Measurements from ENCODE around the gene SNX1. TPM values are rescaled to one million over a fixed set of nuclear protein-coding genes. Genes with fewer than 3 reads are reported as not detected.

SNX1 gene
- total RNA-seq, 1 donor from 2014 or later: 15.3 TPM

DNA sequence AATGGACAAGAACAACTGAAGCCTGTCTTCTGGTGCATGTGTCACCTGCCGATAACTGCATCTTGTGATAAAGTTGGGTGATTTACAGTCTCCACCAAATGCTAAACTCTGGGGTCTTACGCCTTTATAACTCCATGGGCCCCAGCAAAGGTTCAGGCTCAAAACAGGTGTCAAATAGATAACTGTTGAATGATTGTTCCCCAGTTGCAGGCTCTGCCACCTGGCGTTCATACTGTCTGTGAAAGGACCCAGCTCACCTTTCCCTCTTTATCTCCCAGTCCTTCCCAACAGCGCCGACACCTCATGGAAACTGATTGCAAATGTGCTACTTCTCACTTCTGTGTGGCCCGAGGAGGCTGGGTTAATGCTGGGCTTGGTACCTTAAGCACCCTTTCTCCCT, 47.5 kb downstream of the SNX1 start:
- no peak for TF ChIP-seq CTCF (conservative IDR thresholded peaks at IDR 0.05; ENCODE audit: low read depth, low read length)
- no peak overlapping the region for H3K4me3 ChIP-seq (ENCODE audit: low read depth, low read length)
- DNase-seq (ENCODE audit: low read depth): no peak

- TF ChIP-seq CTCF (conservative IDR thresholded peaks at IDR 0.05; ENCODE audit: low read depth, low read length): no peak
- no peak overlapping the region for H3K4me3 ChIP-seq (ENCODE audit: low read depth, low read length)
- DNase-seq (ENCODE audit: low read depth): no peak
Observed at GRCh38 chr15:64144192-64144564, 48.4 kb downstream of the SNX1 start.

DNA sequence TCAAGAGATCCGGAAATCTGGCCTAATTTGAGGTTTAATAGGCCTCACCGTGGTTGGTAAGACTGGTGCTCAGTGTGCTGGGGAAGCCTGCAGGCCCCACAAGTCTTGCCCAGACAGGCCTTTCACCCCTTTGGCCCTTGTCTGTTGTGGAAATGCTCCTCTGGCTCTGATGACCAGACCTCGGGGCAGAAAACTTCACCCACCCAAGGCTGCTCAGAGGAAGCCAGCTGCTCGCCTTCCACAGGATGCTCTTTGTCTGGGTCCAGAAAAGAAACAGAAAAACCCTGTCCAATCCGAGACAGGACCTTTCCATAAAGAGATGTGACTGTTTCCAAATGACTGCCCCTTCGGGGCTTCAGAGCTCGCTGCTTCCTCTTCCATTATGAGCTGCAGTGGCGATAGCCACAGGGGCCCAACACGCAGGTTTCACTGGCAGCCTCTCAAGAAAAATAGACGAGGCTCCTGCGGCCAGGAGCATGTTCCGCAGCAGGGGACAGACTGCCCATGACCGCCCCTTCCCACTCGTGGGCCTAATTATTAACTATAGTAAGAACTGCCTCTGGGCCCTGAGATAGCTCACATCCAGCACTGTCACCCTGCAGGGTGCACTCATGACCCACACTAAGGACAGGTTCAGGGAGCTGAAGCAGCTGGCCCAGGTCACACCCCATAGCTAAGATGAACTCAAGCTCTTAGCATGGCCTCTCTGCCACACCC, 48.9 kb downstream of the SNX1 start:
- no peak overlapping the region for H3K4me3 ChIP-seq (ENCODE audit: low read depth, low read length)
- TF ChIP-seq CTCF (conservative IDR thresholded peaks at IDR 0.05; ENCODE audit: low read depth, low read length): no peak
- DNase-seq (ENCODE audit: low read depth): no peak

DNA sequence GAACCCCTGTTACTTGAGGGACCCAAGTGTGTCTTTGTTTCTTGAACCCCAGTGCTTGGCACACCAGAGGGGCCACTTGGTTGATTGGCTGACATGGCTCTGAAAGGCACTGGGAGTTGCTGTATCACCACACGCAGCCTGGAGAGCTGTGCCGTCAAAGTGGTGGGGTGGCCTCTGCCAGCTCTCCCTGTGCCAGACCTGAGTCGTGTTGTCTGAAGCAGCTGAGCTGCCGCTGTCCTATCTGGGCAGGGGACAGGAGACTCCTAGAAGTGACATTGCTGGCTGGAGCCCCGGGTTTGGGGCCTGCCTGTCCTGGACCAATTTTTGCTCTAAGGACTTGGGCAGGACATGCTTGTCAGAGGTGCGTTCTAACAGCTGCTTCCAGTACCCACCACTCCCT, 50.3 kb downstream of the SNX1 start:
- no peak overlapping the region for H3K4me3 ChIP-seq (ENCODE audit: low read depth, low read length)
- DNase-seq (ENCODE audit: low read depth): no peak
- no peak for TF ChIP-seq CTCF (conservative IDR thresholded peaks at IDR 0.05; ENCODE audit: low read depth, low read length)

DNA sequence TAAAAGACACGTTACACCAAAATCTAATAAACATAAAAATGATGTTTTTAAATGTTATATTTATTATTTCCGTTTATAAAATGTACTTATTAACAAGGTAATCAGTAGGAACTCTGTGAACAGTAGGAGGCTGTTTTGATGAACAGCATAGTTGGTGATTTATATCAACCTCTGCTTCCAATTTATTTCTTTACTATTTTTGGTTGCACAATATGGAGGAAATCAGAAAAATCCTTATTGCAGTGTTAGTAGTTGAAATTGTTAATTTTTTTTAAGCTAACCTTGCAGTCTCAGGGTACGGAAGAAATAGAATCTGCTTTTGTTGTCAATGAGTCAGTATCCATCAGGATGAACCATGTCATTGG, 50.7 kb downstream of the SNX1 start:
- no peak for TF ChIP-seq CTCF (conservative IDR thresholded peaks at IDR 0.05; ENCODE audit: low read depth, low read length)
- H3K4me3 ChIP-seq (ENCODE audit: low read depth, low read length): no peak overlapping the region
- DNase-seq (ENCODE audit: low read depth): no peak

DNA sequence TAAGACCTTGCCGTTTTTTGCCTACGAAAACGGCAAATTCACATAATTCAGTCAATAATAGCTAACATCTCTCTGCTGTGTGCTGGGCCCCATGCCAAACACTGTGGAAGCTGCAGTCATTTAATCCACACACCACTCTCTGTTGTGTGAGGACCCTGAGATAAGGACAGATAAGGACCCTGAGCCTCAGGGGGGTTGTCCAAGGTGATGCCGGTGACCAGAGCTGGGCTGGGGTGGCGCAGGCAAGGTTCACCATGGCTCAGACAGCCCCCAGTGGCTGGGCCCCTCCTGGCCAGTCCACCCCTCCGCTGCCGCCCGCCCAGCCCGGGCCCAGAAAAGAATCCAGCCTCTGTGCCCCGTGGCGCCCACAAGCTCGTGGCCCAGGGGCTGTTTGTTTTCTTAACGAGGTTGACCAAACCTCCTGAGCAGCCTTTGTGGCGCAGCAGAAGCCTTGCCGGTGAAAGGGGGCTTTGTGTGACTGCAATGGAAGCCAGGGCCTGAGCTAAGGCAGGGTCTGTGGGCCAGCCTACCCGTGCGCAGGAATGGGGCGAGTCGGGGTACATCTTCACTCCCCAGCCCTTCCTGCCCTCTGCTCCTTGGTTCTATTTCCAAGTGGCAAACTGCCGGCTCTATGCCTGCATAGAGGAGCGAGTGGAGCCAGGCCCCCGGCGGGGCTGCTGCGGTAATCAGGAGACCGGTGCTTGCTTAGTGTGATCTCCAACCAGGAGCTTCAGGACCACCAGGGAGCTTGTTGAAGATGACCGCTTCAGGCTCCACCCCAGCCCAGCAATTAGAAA, 51.3 kb downstream of the SNX1 start:
- H3K4me3 ChIP-seq (ENCODE audit: low read depth, low read length): no peak overlapping the region
- no peak for TF ChIP-seq CTCF (conservative IDR thresholded peaks at IDR 0.05; ENCODE audit: low read depth, low read length)
- no peak for DNase-seq (ENCODE audit: low read depth)

Data from epithelial cell of proximal tubule (primary cell).